ENCODE results near the gene SP140L.
"Not testable (repeated sequence)": the region's sequence is repeated elsewhere in the genome, so short reads cannot be mapped to it uniquely, and the experiment has no call there.

The SP140L gene

DNA sequence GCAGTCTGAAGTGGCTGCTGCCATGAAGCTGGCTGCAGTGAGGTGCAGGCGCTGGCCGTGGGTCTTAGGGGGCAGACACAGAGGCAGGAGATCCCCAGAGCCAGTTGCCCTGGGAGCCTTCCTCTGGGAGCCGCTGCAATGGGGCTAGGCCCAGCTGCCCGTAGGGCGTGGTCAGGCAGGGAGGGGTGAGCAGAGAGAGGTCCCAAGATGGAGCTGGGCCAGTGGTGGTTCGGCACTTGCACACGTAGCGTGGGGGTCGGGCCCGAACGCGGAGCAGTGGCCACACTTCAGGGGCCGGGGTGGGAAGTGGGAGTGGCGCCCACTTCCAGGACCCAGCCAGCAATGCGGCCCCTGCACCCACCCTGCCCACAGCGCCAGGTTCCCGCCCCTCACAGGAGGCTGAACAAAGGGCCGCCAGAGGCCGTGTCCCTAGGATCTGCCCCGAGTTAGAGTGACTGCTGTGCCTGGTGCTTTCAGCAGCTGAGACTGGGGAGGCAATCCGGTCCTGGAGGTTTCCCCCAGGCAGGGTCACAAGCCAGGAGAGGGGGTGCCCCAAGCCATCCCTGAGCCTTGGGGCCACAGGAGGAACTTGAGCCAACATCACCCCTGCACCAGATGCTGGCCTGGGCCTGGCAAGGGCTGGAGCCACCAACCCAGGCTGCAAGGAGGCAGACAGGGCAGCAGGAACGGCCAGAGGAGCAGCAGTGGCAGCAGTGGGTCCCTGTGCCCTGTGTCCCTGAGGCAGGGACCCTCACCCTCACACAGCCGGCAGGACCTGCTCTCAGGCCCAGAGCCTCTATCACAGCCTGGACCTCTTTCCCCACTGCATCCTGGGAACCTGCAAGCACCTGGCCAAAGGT is 21.3 kb upstream of the SP140L start:
- TF ChIP-seq, protein P1, sequence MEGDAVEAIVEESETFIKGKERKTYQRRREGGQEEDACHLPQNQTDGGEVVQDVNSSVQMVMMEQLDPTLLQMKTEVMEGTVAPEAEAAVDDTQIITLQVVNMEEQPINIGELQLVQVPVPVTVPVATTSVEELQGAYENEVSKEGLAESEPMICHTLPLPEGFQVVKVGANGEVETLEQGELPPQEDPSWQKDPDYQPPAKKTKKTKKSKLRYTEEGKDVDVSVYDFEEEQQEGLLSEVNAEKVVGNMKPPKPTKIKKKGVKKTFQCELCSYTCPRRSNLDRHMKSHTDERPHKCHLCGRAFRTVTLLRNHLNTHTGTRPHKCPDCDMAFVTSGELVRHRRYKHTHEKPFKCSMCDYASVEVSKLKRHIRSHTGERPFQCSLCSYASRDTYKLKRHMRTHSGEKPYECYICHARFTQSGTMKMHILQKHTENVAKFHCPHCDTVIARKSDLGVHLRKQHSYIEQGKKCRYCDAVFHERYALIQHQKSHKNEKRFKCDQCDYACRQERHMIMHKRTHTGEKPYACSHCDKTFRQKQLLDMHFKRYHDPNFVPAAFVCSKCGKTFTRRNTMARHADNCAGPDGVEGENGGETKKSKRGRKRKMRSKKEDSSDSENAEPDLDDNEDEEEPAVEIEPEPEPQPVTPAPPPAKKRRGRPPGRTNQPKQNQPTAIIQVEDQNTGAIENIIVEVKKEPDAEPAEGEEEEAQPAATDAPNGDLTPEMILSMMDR (conservative IDR thresholded peaks at IDR 0.05): no peak
- no peak overlapping the region for H3K27ac ChIP-seq

DNA sequence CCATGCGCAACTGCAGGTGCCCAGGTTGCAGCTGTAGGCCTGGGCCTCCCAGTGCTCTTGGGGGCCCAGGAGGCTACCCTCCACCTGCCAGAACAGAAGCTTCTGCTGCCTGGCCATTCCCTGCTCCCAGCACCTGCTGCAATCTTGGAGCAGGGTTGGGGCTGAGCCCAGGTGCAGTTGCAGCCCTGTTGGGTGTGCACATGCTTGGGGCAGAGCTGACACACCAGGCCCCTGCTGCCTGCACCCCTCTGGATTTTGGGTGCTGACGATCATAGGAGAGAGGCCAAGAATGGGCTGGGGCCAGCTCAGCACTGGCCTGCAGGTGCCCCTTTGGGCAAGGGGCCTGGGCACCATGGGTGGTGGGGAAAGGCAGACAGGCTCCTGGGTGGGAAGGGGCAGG is 20.5 kb upstream of the SP140L start:
- TF ChIP-seq, protein P1 (conservative IDR thresholded peaks at IDR 0.05): no peak
- H3K27ac ChIP-seq: no peak overlapping the region

DNA sequence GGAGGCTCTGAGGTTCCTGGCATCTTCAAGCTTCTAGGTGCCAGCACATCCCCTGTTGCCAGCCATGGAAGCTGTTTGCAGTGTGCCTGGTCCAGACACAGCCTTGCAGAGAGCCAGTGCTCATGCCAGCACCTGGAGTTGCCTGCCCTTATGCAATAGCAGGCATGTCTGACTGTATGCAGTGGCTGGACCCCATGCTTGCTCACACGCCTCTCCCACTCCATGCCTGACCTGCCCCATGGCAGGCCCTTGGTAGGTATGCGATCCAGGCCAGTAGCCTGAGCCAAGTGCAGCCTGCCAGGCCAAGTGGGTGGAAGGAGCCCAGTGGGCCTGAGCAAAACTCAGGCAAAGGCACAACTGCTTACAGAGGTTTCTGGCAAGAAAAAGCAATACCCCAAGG is 19.5 kb upstream of the SP140L start:
- TF ChIP-seq, protein P1 (conservative IDR thresholded peaks at IDR 0.05): no peak
- H3K27ac ChIP-seq: no peak overlapping the region

DNA sequence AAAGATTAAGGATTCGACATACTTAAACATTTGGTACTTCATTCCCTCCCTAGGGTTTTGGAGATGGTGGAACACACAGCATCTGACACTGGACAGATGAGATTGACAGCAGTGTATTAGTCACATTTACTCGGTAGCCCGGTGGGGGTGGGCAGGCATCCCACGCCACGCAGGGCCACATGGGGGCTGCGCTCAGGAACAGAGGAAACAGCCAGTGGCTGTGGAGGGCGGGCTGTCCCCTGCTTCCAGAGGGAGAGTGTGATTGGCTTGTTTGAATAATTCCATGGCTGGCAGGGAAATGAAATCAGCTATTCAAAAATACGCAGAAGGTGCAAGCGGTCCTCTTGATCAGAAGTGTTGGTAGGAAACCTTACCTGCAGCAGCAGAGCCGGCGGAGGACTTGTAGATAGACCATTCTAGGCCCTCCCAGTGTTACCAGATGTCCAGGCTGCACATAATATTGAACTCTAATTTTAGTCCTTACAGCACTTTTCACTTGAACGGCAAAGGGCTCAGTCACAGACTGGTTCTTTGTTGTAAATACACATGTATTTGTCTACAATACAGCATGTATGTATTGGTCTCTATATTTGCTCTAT is 18.5 kb upstream of the SP140L start:
- no peak overlapping the region for H3K27ac ChIP-seq
- TF ChIP-seq, protein P1 (conservative IDR thresholded peaks at IDR 0.05): no peak

DNA sequence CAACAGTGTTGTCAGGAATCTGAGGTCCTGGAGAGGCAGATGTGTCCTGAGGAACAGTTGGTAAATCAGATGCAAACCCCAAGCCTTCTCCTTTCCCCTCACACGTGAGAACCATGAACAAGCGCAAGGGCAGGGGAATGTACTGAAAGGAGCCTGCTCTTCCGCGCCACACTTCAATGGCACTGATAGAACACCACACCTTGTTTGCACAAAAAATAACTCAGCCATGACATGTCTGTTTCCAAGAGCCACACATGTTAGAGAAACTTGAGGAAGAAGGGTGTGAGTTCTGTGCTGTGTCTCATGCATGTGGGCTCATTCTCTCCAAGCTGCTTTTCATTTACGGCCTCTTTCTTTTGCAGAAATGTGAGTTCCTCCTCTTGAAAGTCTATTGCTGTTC is 16.2 kb upstream of the SP140L start:
- not testable (repeated sequence) for H3K27ac ChIP-seq

DNA sequence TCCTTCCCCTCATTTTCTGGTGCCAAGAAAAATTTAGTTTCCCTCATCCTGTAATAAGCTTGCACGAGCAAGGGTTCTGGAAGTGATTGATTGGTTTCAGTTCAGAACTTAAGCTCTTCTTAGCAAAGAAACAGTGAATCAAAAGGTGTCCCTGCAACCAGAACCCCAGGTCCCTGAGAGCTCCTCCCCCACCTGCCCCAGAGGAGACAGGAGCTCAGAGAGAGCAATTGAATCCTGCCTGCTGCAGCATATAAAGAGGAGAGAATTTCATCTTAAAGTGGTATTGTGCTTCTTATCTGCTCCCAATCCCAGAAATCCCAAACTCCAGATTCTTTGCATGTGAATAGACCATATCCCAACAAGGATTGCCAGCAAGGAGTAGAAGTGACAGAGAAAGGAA is 15.4 kb upstream of the SP140L start:
- H3K27ac ChIP-seq: not testable (repeated sequence)

DNA sequence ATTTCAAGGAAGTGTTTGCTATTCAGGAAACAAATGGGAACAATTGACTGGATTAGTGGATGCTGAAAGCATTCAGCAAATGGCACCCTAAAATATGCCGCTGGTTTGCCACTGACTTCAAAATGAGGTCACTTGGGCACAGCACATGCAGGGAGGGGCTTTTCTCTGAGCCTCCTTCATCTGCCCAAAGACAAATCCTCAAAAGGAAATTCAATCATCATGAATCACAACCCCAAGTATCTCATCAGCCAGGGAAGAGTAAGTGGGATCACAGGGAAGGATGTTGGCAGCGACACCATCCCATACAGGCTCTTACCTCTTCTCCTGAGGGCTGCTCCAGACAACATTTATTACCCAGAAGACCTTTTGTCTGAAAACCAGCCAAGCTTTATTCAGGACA is 14.4 kb upstream of the SP140L start:
- no peak overlapping the region for H3K27ac ChIP-seq
- TF ChIP-seq, protein P1 (conservative IDR thresholded peaks at IDR 0.05): no peak

DNA sequence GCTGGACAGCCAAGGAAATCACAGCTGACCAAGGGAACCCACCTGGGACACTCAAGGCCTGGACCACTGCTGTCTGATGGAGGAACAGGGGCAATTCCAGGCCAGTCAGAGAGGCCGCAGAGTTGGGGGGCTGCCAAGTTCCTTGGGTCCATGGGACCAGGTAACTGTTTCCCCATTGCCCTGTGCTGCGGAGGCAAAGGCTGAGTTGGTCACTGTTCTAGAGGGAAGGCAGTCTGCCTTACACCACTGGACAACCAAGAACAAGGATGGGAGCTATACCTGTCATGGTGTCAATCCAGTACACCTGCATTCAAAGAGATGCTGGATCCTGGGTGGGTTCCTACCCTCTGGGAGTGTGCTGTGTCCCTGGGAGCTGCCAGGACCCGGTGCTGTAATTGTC is 9.6 kb upstream of the SP140L start:
- TF ChIP-seq, protein P1 (conservative IDR thresholded peaks at IDR 0.05): no peak
- H3K27ac ChIP-seq: no peak overlapping the region

Measured in VCaP (cell line).